HG03196 (cell line): Measurements from ENCODE around the gene NMNAT2.
"Not testable (repeated sequence)": the region's sequence is repeated elsewhere in the genome, so short reads cannot be mapped to it uniquely, and the experiment has no call there.

Source experiments
- ATAC-seq: cut with Tn5 transposase; IDR thresholded peaks from one replicate; pipeline ENCODE4 v1.9.1; 2021; ENCODE audit not compliant: unreplicated experiment

Gene NMNAT2

GRCh38 chr1:183419399-183419798, 1.2 kb upstream of the NMNAT2 start:
- no peak for ATAC-seq

GRCh38 chr1:183418696-183419095, 516 bp upstream of the NMNAT2 start:
- ATAC-seq: no peak

- no peak for ATAC-seq
Measured at GRCh38 chr1:183416850-183417771, 1.1 kb downstream of the NMNAT2 start.

DNA sequence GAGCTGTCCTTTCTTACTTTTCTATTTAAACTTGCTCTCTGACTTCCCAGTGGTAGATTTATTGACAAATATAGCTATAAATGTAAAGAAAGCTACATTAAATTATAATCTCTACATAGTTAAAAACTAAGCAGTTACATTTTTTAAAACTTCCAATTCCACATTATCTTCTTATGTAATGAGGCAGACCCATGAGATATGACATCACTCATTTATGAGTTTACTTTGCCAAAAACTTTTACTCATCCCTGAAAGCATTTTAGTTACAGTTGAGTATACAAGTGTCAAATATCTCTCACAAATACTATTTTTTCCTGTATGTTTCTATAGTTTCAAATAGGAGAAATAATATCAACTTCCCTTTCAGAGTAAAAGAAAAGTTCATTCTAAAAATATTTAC, 3.8 kb downstream of the NMNAT2 start:
- ATAC-seq: no peak

GRCh38 chr1:183411091-183411490, 7.1 kb downstream of the NMNAT2 start:
- no peak for ATAC-seq

- no peak for ATAC-seq
Measured at GRCh38 chr1:183407961-183408360, 10.2 kb downstream of the NMNAT2 start.

DNA sequence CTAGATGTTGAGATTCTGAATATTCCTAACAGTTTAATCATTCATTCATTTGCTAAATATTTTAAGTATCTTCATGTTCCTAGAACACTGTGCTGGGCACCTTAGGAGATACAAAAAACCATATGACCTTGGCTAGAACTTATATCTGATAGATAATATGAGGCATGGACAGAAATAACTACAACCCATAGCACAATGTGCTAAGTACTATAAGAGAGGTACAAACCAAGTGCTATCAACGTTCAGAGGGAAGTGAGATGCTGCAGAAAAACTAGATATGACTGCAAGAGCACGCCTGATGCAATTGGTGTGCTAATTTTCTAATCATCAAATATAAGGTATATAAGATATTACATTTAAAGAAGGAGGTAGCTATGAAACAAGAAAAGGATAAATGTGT, 10.7 kb downstream of the NMNAT2 start:
- no peak for ATAC-seq

DNA sequence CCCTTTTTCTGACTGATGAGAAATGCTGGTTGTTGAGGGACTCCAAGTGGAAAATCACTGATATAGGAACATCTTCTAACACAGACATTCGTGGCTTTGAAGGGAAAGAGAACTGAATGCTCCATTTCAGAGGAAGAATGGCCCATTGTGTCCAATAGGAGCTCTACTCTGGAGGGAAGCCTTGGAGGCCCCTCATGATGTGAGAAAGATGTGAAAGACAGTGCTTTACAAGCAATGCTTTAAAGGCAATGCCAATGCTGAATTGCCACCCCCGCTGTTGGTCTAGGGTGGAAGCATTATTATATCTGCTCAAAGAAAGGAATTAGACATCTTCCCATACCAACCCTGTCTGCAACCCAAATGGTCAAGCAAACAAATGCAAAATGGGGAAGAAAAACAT, 13.7 kb downstream of the NMNAT2 start:
- no peak for ATAC-seq

GRCh38 chr1:183403498-183403897, 14.7 kb downstream of the NMNAT2 start:
- no peak for ATAC-seq

- not testable (repeated sequence) for ATAC-seq
Measured at GRCh38 chr1:183401565-183401964, 16.6 kb downstream of the NMNAT2 start.

GRCh38 chr1:183394435-183394834, 23.7 kb downstream of the NMNAT2 start:
- no peak for ATAC-seq

- ATAC-seq: no peak
Measured at GRCh38 chr1:183391863-183392262, 26.3 kb downstream of the NMNAT2 start.

DNA sequence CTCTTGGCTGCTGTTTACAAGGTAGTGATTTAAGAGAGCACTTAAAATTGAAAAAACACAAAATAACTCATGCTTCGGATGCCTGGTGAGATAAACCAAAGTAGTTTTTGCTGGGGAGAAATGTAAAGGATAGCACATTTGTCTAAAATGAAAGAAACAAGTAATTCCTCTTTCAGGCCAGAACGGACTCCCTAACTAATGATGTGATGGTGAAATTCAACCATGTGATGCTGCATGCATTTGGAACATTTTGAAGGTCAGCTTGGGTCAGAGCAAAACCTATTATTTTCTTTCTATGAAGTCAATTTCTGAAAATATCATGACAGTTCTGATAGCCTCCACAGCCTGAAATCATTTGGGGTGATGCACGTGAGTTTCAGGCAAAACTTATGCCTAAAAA, 27.6 kb downstream of the NMNAT2 start:
- no peak for ATAC-seq

DNA sequence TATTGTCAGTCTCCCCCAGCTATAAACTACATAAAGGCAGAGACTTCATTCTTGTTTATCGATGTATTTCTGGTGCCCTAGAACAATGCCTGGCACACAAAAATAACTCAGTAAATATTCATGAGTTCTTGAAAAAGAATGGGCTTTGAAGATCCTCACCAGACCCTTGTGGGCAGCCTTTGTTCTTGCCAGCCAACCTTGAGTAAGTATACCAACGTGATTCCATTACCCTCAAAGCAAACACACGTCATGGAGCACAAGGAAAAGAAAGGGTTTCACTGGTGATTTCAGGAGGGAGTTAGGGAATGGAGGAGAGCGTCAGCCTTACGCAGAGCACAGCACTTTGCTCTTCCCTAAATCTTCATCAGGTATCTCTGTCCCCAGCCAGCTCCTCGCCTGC, 29.4 kb downstream of the NMNAT2 start:
- ATAC-seq: no peak

GRCh38 chr1:183385340-183386144, 32.6 kb downstream of the NMNAT2 start:
- no peak for ATAC-seq

- no peak for ATAC-seq
Measured at GRCh38 chr1:183379951-183380350, 38.2 kb downstream of the NMNAT2 start.

GRCh38 chr1:183375381-183375780, 42.8 kb downstream of the NMNAT2 start:
- no peak for ATAC-seq

- ATAC-seq: no peak
Measured at GRCh38 chr1:183374825-183375224, 43.4 kb downstream of the NMNAT2 start.

DNA sequence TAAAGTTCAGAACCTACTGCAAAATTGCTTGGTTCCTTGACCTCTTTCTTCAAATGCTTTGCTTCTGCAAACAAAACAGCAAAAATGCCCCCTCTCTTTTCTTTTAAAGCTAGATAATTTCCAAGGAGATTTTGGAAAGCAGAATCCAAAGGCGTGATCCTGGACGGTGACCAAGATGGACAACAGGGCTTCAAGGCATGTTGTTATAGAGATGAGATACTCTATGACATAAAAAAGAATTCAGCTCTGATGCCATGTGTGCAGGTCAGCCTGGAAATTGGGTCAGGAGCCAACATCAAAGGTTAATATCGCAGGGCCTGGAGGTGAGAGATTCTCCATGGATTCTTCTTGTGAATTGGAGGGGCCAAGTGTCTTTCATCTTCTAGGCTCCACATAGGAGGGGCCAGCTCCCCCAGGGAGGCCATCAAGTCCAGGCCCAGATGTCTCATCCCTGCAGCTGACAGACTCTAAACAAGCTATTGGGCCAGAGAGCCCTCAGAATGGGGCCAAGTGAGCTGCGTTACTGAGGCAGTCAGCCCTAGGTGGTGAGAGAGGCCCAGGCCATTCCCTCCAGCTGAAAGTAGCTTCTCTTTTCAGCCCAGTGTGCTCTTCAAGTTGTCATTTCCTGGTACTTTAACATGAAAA, 45.5 kb downstream of the NMNAT2 start:
- no peak for ATAC-seq

GRCh38 chr1:183370399-183371058, 47.7 kb downstream of the NMNAT2 start:
- ATAC-seq: no peak
